ENCODE measurements around the gene FBLN1. TPM values are rescaled to one million over a fixed set of nuclear protein-coding genes. Genes with fewer than 3 reads are reported as not detected.
A peak's percentile ranks its signal among the peaks of the same experiment; 100 is the strongest.

The FBLN1 gene
- total RNA-seq, 1 donor from 2014 or later, result 186 TPM

DNA sequence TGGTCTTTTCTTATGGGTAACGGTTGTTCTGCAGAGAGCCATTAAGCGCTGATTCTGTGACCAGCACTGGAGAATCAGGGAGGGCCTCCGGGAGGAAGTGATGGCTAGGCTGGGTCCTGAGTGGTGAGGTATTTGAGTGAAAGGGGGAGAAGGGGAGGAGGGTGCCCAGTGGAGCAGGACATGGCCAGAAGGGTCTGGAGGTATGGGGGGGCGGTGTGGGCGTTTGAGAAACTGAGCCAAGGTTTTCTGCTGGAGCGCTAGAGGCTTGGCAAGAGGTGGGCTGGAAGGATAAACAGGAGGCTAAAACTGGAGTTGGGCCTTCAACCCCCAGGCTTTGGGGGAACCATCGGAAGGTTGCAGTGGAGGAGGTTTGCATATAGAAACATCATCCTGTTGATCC is 72.5 kb downstream of the FBLN1 start:
- Mint-ChIP-seq H3K27me3 (ENCODE audit: low read depth) (no peaks in the 10 kb centered on the region), H3K4me3 (ENCODE audit: unreplicated experiment) (no peak overlapping the region), H3K36me3 (ENCODE audit: low read depth) (peaks cover 10% of the 10 kb centered on the region), H3K27ac (ENCODE audit: unreplicated experiment) (no peak overlapping the region), H3K9me3 (ENCODE audit: low read depth) (peaks cover 13% of the 10 kb centered on the region), H3K4me1 (ENCODE audit: low read depth) (no peaks in the 10 kb centered on the region)
- DNase-seq (ENCODE audit: low spot score), result peak; percentile 56
- TF ChIP-seq, protein P1, sequence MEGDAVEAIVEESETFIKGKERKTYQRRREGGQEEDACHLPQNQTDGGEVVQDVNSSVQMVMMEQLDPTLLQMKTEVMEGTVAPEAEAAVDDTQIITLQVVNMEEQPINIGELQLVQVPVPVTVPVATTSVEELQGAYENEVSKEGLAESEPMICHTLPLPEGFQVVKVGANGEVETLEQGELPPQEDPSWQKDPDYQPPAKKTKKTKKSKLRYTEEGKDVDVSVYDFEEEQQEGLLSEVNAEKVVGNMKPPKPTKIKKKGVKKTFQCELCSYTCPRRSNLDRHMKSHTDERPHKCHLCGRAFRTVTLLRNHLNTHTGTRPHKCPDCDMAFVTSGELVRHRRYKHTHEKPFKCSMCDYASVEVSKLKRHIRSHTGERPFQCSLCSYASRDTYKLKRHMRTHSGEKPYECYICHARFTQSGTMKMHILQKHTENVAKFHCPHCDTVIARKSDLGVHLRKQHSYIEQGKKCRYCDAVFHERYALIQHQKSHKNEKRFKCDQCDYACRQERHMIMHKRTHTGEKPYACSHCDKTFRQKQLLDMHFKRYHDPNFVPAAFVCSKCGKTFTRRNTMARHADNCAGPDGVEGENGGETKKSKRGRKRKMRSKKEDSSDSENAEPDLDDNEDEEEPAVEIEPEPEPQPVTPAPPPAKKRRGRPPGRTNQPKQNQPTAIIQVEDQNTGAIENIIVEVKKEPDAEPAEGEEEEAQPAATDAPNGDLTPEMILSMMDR (IDR thresholded peaks at IDR 0.05), result no peak

DNA sequence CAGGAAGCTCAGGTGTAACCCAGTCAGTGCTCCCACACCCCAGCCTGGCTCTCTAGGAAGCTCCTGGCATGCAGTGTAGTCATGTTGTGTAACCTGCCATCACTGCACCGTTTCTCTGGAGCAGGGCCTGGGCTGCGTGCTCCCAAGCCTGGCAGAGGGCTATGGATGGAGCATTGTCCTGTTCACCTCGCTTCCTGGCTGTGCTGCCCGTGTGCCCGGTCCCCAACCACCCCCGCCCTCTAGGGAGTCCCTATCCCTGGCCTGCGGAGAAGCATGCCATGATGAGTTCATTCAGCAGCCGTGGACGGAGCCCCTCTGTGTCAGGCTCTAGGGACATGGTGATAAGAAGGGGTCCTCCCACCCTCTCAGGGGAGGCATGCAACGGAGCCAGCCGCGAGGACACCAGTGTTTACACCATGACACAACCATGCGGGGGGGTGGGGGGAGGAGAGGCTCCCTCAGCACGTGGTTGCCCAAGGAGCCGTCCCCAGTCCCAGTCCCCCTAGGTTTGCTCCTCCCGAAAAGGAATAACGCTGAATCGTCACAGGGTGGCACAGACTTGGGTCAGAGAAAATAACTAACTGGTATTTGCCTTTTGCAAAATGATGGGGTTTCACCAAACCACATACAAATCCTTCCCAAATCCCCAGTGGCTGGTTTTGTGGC is 73.1 kb downstream of the FBLN1 start:
- Mint-ChIP-seq H3K4me3 (ENCODE audit: unreplicated experiment) (no peak overlapping the region), H3K9me3 (ENCODE audit: low read depth) (peaks cover 7% of the 10 kb centered on the region), H3K27ac (ENCODE audit: unreplicated experiment) (no peak overlapping the region), H3K27me3 (ENCODE audit: low read depth) (no peaks in the 10 kb centered on the region), H3K36me3 (ENCODE audit: low read depth) (peaks cover 5% of the 10 kb centered on the region), H3K4me1 (ENCODE audit: low read depth) (no peaks in the 10 kb centered on the region)
- peak; percentile 76 for DNase-seq (ENCODE audit: low spot score)
- TF ChIP-seq, protein P1 (IDR thresholded peaks at IDR 0.05), result no peak

DNA sequence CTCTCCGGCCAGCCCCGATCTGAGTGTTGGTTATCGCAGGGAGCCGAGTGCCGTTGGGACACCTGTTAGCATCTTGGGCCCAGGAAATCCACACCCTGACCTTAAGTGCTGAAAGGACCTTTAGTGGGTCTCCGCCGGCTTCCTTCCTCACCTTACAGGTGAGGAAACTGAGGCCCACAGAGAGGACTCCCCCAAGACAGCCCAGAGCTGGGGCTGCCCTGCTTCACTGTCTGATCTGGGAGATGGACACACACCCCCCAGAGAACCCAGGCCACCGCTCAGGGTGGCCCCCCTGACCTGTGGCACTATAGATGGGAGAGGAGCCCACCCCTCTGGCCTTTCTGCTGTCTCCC is 73.6 kb downstream of the FBLN1 start:
- Mint-ChIP-seq H3K27ac (ENCODE audit: unreplicated experiment) (no peak overlapping the region), H3K27me3 (ENCODE audit: low read depth) (no peaks in the 10 kb centered on the region), H3K36me3 (ENCODE audit: low read depth) (peaks cover 4% of the 10 kb centered on the region), H3K4me3 (ENCODE audit: unreplicated experiment) (no peak overlapping the region), H3K4me1 (ENCODE audit: low read depth) (no peaks in the 10 kb centered on the region), H3K9me3 (ENCODE audit: low read depth) (peaks cover 4% of the 10 kb centered on the region)
- TF ChIP-seq, protein P1 (IDR thresholded peaks at IDR 0.05), result no peak
- DNase-seq (ENCODE audit: low spot score), result peak; percentile 76

DNA sequence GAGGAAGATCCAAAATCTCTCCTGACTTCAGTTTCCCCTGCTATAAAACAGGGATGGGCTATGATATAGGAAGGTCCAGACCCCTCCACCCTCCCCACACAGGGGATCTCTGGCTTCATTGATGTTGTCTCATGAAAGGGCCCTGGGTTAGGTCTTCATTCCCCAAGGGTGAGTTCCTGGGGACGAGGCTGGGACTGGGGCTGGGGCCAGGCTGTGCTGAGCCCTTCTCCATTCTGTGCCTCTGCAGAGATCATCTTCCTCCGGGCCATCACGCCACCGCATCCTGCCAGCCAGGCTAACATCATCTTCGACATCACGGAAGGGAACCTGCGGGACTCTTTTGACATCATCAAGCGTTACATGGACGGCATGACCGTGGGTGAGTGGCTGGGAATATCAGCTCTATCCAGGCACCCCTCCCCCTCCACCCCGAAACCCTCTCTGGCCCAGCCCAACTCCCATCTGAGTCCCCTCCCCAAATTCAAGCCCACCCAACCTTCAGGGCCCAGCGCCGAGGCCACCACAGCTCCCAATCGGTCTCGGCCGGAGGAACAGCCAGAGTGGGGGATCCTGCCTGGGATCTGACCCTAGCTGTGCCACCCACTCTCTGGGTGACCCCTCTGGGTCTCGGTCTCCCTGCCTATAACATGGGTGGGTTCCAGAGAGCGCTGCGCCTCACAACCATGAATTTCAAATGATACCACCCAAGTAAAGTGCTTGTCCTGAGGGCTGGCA is 74.2 kb downstream of the FBLN1 start:
- DNase-seq (ENCODE audit: low spot score), result peak; percentile 78
- no peak overlapping the region for H3K27ac Mint-ChIP-seq (ENCODE audit: unreplicated experiment)
- no peaks in the 10 kb centered on the region for H3K9me3 Mint-ChIP-seq (ENCODE audit: low read depth)
- H3K27me3 Mint-ChIP-seq (ENCODE audit: low read depth), result no peaks in the 10 kb centered on the region
- H3K4me3 Mint-ChIP-seq (ENCODE audit: unreplicated experiment), result no peak overlapping the region
- H3K36me3 Mint-ChIP-seq (ENCODE audit: low read depth), result peaks cover 2% of the 10 kb centered on the region
- TF ChIP-seq, protein P1 (IDR thresholded peaks at IDR 0.05), result no peak
- no peaks in the 10 kb centered on the region for H3K4me1 Mint-ChIP-seq (ENCODE audit: low read depth)

DNA sequence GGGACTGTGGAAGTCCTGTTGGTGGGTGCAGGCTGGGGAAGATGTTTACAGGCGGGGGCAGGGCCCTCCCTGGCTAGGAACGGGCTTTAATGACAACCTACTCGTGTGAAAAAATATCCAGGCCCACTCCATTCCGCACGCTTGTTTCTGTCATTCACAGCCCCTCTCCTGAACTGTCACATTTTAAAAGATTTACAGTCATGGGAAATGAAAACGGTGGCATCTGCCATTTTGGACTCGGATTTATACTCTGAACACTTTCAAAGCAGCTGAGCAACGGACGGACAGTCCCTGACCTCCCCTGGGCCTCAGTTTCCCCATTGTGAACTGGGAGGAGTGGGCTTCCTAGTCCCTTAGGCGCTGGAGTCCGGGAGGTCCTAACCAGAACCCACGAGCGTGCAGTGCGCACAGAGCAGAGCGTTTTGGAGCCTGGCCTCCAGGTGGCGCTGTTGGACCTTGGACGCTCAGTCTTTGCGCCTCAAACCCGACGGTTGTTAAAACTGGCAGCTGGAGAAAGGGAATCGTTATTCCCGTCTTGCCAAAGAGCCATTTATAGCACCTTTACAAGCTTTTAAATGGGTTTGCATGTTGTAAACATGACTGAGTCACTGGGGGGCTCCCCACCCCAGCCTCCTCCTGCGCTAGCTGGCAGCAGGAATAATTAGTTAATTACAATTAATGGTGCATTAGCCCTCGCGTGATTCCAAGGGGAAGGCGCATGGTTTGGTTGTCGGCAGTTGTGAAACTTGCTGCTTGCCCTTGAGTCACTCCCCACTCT is 75.3 kb downstream of the FBLN1 start:
- TF ChIP-seq, protein P1 (IDR thresholded peaks at IDR 0.05), result peak; percentile 96
- no peak overlapping the region for H3K27ac Mint-ChIP-seq (ENCODE audit: unreplicated experiment)
- DNase-seq (ENCODE audit: low spot score), result peak; percentile 92
- H3K4me3 Mint-ChIP-seq (ENCODE audit: unreplicated experiment), result no peak overlapping the region
- H3K9me3 Mint-ChIP-seq (ENCODE audit: low read depth), result no peaks in the 10 kb centered on the region
- H3K4me1 Mint-ChIP-seq (ENCODE audit: low read depth), result no peaks in the 10 kb centered on the region
- peaks cover 3% of the 10 kb centered on the region for H3K36me3 Mint-ChIP-seq (ENCODE audit: low read depth)
- H3K27me3 Mint-ChIP-seq (ENCODE audit: low read depth), result no peaks in the 10 kb centered on the region

Measured in chondrocyte (in vitro differentiated cells).